Endothelial cell of umbilical vein (primary cell): Measurements from ENCODE around the gene DSCAML1. TPM values are rescaled to one million over a fixed set of nuclear protein-coding genes. Genes with fewer than 3 reads are reported as not detected.
"Not testable (repeated sequence)": the region's sequence is repeated elsewhere in the genome, so short reads cannot be mapped to it uniquely, and the experiment has no call there.

ENCODE experiments used
- BruUV-seq: library from RNA; stranded (reverse); fragments of 400-500 nt; replicated peaks from 2 replicates; lab custom pipeline; 2021; lab: Mats Ljungman, UMichigan
- CTCF ChIA-PET: fragments of 300-600, 350-600 bp; sonication (Branson Sonifier 250); formaldehyde crosslinking; loops from one replicate; lab custom pipeline; 2021; ENCODE audit warnings: antibody characterized with exemption, inconsistent platforms; lab: Charles Lee
- POLR2A ChIA-PET: fragments of 300-600, 350-600 bp; sonication (Branson Sonifier 250); formaldehyde crosslinking; loops from one replicate; lab custom pipeline; 2021; ENCODE audit warnings: antibody characterized with exemption, inconsistent platforms; lab: Charles Lee
- DNase-seq: peaks from one replicate; pipeline ENCODE4 v3.0.0-alpha.2; 2011; ENCODE audit warnings: low read depth, low spot score
- FAIRE-seq: peaks from 2 replicates; lab custom pipeline; 2011; peaks lifted over from hg19 to GRCh38; lab: Jason Lieb, UNC
- H2AFZ ChIP-seq: 2 replicates; pipeline ENCODE4 v1.6.0; 2012; ENCODE audit warnings: low read depth, low read length, control low read depth, inconsistent platforms
- H3K27ac ChIP-seq: 2 replicates; pipeline ENCODE4 v1.5.1; 2011; ENCODE audit warnings: low read depth, mild to moderate bottlenecking, control low read depth, low read length, moderate library complexity; ENCODE audit not compliant: insufficient read depth
- H3K27me3 ChIP-seq, 2 experiments: 2 replicates each; pipeline versions ENCODE4 v1.6.0 to v1.6.1; 2011; ENCODE audit warnings: low read length in 2 of 2, mixed read lengths in 1 of 2; ENCODE audit not compliant: control insufficient read depth in 2 of 2, insufficient read depth in 2 of 2
- H3K36me3 ChIP-seq, 2 experiments: 2 replicates in 1 of 2; 3 replicates in 1 of 2; pipeline ENCODE4 v1.5.1; 2011; ENCODE audit warnings: low read length in 2 of 2, mild to moderate bottlenecking in 1 of 2, moderate library complexity in 1 of 2; ENCODE audit not compliant: control insufficient read depth in 2 of 2, insufficient read depth in 2 of 2; ENCODE audit errors: extremely low read depth in 1 of 2
- H3K4me1 ChIP-seq: 3 replicates; pipeline ENCODE4 v1.5.1; 2011; ENCODE audit warnings: mild to moderate bottlenecking, low read length; ENCODE audit not compliant: control insufficient read depth, insufficient read depth; ENCODE audit errors: extremely low read depth
- H3K4me2 ChIP-seq: 2 replicates; pipeline ENCODE4 v1.6.1; 2011; ENCODE audit warnings: low read length, control low read depth, mixed read lengths; ENCODE audit not compliant: insufficient read depth
- H3K4me3 ChIP-seq, 3 experiments: fragments of 200-600 bp in 1 of 3; sonication (generic), shearing (Covaris generic) in 1 of 3; replicated peaks in 1 of 3; 2 replicates each; pipeline ENCODE4 v1.5.1; 2011 to 2016; ENCODE audit warnings: control low read depth in 3 of 3, low read length in 3 of 3, mild to moderate bottlenecking in 2 of 3, inconsistent platforms in 1 of 3, low read depth in 1 of 3, moderate library complexity in 1 of 3; ENCODE audit not compliant: insufficient read depth in 1 of 3
- H3K79me2 ChIP-seq: 2 replicates; pipeline ENCODE4 v1.6.0; 2012; ENCODE audit warnings: low read length, inconsistent platforms; ENCODE audit not compliant: control insufficient read depth, insufficient read depth
- H3K9ac ChIP-seq: replicated peaks from 2 replicates; pipeline ENCODE3; 2011; ENCODE audit warnings: low read length, control low read depth; ENCODE audit not compliant: insufficient read depth; ENCODE audit errors: extremely low read depth
- H3K9me1 ChIP-seq: replicated peaks from 3 replicates; pipeline ENCODE4 v1.6.0; 2011; ENCODE audit warnings: mild to moderate bottlenecking, low read length; ENCODE audit not compliant: control insufficient read depth, insufficient read depth; ENCODE audit errors: extremely low read depth
- H3K9me3 ChIP-seq: replicated peaks from 2 replicates; pipeline ENCODE4 v1.5.1; 2012; ENCODE audit warnings: low read length, inconsistent platforms; ENCODE audit not compliant: control insufficient read depth, insufficient read depth
- H4K20me1 ChIP-seq: replicated peaks from 2 replicates; pipeline ENCODE3; 2011; ENCODE audit warnings: mild to moderate bottlenecking, low read length; ENCODE audit not compliant: control insufficient read depth, insufficient read depth; ENCODE audit errors: extremely low read depth
- CTCF ChIP-seq, 2 donors: IDR thresholded peaks; 1 replicate in 1 of 2; 2 replicates in 1 of 2; pipeline ENCODE4 v1.5.1; 2011; ENCODE audit warnings: low read length in 2 of 2, mild to moderate bottlenecking in 2 of 2, moderate library complexity in 2 of 2, control low read depth in 1 of 2, inconsistent platforms in 1 of 2, low read depth in 1 of 2; ENCODE audit not compliant: insufficient read depth in 1 of 2; ENCODE audit errors: extremely low read depth in 1 of 2
- EZH2 ChIP-seq: IDR thresholded peaks from 2 replicates; pipeline ENCODE4 v1.6.1; 2012; ENCODE audit warnings: borderline replicate concordance, low read depth, mild to moderate bottlenecking, moderate library complexity, low read length, inconsistent platforms; ENCODE audit not compliant: severe bottlenecking
- FOS ChIP-seq: IDR thresholded peaks from 2 replicates; pipeline ENCODE4 v1.6.1; 2011; ENCODE audit warnings: mild to moderate bottlenecking, low read length, moderate library complexity, borderline replicate concordance; ENCODE audit not compliant: insufficient read depth
- GATA2 ChIP-seq: IDR thresholded peaks from 2 replicates; pipeline ENCODE4 v1.7.0; 2011; ENCODE audit warnings: low read depth, mild to moderate bottlenecking, moderate library complexity, mixed read lengths, low read length; ENCODE audit not compliant: insufficient read length, insufficient read depth
- JUN ChIP-seq: IDR thresholded peaks from 2 replicates; pipeline ENCODE4 v1.6.1; 2011; ENCODE audit warnings: borderline replicate concordance, low read depth; ENCODE audit not compliant: insufficient read length, insufficient read depth
- MYC ChIP-seq: IDR thresholded peaks from one replicate; pipeline ENCODE4 v1.6.1; 2011; ENCODE audit warnings: mild to moderate bottlenecking, low read depth, low read length
- POLR2A ChIP-seq: IDR thresholded peaks from 2 replicates; pipeline ENCODE4 v1.6.1; 2012; ENCODE audit warnings: low read depth, mild to moderate bottlenecking, control low read depth, low read length
- POLR2AphosphoS5 ChIP-seq: IDR thresholded peaks from 2 replicates; pipeline ENCODE4 v1.6.1; 2012; ENCODE audit warnings: low read depth, mild to moderate bottlenecking, control low read depth, low read length, moderate library complexity; ENCODE audit not compliant: insufficient read depth
- dilution Hi-C: fragments of 300-500 bp; cut with MboI; formaldehyde crosslinking; loops from one replicate; pipeline ENCODE4 v1.15.0; 2019; ENCODE audit warnings: low sequenced_read_pairs; ENCODE audit not compliant: extremely low pct_ligation_motif_present
- intact Hi-C: fragments of 100-400 bp; cut with micrococcal nuclease; formaldehyde crosslinking; loops from one replicate; pipeline ENCODE4 v1.10.0; 2022
- polyA plus RNA-seq, 4 experiments: library from polyadenylated mRNA; depleted of rRNA in 3 of 4; stranded (reverse) in 3 of 4; unstranded in 1 of 4; fragments of >200 nt; gene quantifications; 2 replicates each; pipeline versions ENCODE4 v1.2.1 to v1.2.3, GENCODE V29; 2011 to 2012; ENCODE audit warnings: missing spikeins in 1 of 4
- total RNA-seq: library from RNA; stranded (reverse); gene quantifications from 2 replicates; pipeline ENCODE4 v1.2.3, GENCODE V29; 2021
- TF ChIP-seq, protein P1 (sequence below): IDR thresholded peaks from 2 replicates; pipeline ENCODE4 v1.6.1; 2011; ENCODE audit not compliant: insufficient read depth, insufficient read length

DSCAML1 gene
- total and polyA plus RNA-seq, 2 donors (not counting 3 experiments of a cell fraction or from before 2014, with no cell fraction given): not detected

DNA sequence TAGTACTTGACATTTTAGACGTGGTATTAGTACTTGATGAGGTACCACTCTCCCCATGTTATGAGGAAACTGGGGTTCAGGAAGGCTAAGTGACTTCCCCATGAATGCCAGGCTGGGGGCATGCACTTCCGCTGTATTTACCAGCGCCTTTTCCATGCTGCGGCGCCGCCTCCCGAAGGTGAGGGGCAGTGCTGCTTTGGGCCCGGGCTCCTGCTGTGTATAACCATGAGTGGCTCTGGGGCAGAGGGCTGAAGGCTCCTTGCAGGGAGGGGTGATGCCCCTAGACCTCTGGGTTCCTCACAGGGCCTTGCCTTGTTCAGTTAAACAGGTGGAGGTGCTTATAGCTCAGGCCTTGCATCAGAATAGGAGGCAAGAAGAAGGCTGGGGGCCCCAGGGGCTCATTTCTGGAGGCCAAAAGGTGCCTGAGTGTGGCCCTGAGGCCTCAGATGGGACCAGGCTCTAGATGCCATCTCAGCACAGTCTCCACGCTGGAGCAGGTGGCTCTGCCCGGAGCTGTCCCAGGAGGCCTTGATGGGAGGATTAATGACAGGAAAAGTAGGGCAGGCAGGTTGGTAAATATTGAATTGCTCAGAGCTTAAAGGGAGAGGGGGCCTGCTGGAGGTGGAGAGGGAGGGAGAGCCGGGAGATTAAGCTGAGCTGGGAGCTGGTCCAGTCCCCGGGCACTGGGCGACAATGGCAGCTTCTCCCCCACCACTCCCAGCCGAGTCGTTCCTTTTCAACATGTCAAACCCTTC, 339.8 kb downstream of the DSCAML1 start:
- Histone ChIP-seq H3K4me3 (no peak overlapping the region), H3K4me1 (no peaks in the 10 kb centered on the region), H3K9me1 (no peaks in the 10 kb centered on the region), H3K79me2 (no peaks in the 10 kb centered on the region), H3K4me2 (no peak overlapping the region), H4K20me1 (no peaks in the 10 kb centered on the region), H3K27me3 (peaks cover 2 to 4% of the 10 kb centered on the region in 2 experiments), H3K9ac (no peak overlapping the region), H3K36me3 (no peaks in the 10 kb centered on the region), H3K27ac (no peak overlapping the region), H3K9me3 (no peaks in the 10 kb centered on the region), H2AFZ (no peak overlapping the region)
- no peak for FAIRE-seq
- ChIA-PET POLR2A (no interaction called here), CTCF (interaction anchor here (1.0 to 4.3 kb wide), 2 partner anchors 14 to 31 kb away, joined by 4 to 14 read pairs; no protein-coding TSS in a partner anchor)
- intact Hi-C loops (no loop called here), dilution Hi-C loops (no loop called here)
- DNase-seq: no peak
- BruUV-seq: no TSS peak
- TF ChIP-seq FOS: no peak
- TF ChIP-seq CTCF (IDR thresholded peaks at IDR 0.05; ENCODE audit: extremely low read depth in 1 of 2, insufficient read depth in 1 of 2, low read depth in 1 of 2, low read length in 2 of 2): no peak
- TF ChIP-seq EZH2: no peak
- TF ChIP-seq POLR2A: no peak
- TF ChIP-seq, protein P1, sequence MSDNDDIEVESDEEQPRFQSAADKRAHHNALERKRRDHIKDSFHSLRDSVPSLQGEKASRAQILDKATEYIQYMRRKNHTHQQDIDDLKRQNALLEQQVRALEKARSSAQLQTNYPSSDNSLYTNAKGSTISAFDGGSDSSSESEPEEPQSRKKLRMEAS: no peak
- no peak for TF ChIP-seq GATA2
- TF ChIP-seq MYC: no peak
- TF ChIP-seq JUN: no peak
- TF ChIP-seq POLR2AphosphoS5: no peak

DNA sequence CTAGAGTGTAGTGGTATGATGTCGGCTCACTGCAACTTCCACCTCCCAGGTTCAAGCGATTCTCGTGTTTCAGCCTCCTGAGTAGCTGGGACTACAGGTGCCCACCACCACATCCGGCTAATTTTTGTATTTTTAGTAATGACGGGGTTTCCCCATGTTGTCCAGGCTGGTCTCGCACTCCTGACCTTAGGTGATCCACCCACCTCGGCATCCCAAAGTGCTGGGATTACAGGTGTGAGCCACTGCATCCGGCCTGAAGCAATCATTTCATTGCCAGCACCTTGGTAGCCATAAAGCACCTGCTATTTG, 340.3 kb downstream of the DSCAML1 start:
- DNase-seq, H3K4me1 ChIP-seq, H2AFZ ChIP-seq, FAIRE-seq, H3K9ac ChIP-seq, H3K4me3 ChIP-seq, H3K27ac ChIP-seq, dilution Hi-C loops, H3K9me3 ChIP-seq, H4K20me1 ChIP-seq, H3K27me3 ChIP-seq, H3K4me2 ChIP-seq, H3K9me1 ChIP-seq, BruUV-seq, H3K79me2 ChIP-seq, H3K36me3 ChIP-seq, intact Hi-C loops, POLR2A ChIA-PET: not testable (repeated sequence)
- CTCF ChIA-PET: interaction anchor here (4.3 kb wide), 1 partner anchor 31 kb away, joined by 14 read pairs; no protein-coding TSS in a partner anchor
